ENCODE data around the gene MYH9.

Gene MYH9

GRCh38 chr22:36232715-36233401 lies 154.9 kb downstream of the MYH9 start:
- no peak overlapping the region for H3K9ac ChIP-seq (ENCODE audit: low read length)

More at GRCh38 chr22:36232715-36233401, 154.9 kb downstream of the MYH9 start:
- H3K9me3 ChIP-seq (ENCODE audit: low read length), result no peaks in the 10 kb centered on the region
- H2AFZ ChIP-seq (ENCODE audit: low read length), result no peak overlapping the region
- H3K79me2 ChIP-seq (ENCODE audit: insufficient read depth, low read length), result peaks cover under 1% of the 10 kb centered on the region; the same call in 1 of the 2 replicates
- peaks cover 18% of the 10 kb centered on the region for H3K4me1 ChIP-seq (ENCODE audit: insufficient read depth, low read length, severe bottlenecking)
- no peaks in the 10 kb centered on the region for H3K27me3 ChIP-seq (ENCODE audit: insufficient read depth, low read length)
- peak overlapping the region; percentile 25 for H3K27ac ChIP-seq (ENCODE audit: low read depth, low read length, poor library complexity, severe bottlenecking)
- peaks cover 59% of the 10 kb centered on the region for H3K36me3 ChIP-seq (ENCODE audit: insufficient read depth, low read length)
- no peaks in the 10 kb centered on the region for H4K20me1 ChIP-seq (ENCODE audit: insufficient read depth, low read length)
- H3K9me2 ChIP-seq (ENCODE audit: low read depth, low read length), result no peaks in the 10 kb centered on the region
- H3K4me2 ChIP-seq (ENCODE audit: low read length), result no peak overlapping the region
- H3F3A ChIP-seq (ENCODE audit: insufficient read depth, low read length), result no peaks in the 10 kb centered on the region
- TF ChIP-seq EZH2 (IDR thresholded peaks at IDR 0.05; ENCODE audit: borderline replicate concordance, low read length) (no peak), CTCF (IDR thresholded peaks at IDR 0.05; ENCODE audit: low read length) (no peak)
- H3K4me3 ChIP-seq (ENCODE audit: low read depth, low read length, poor library complexity, severe bottlenecking), result no peak overlapping the region

All from OCI-LY1 (cell line).